Right atrium auricular region (tissue), 2 donors: ENCODE data around the gene SLC27A5. TPM values are rescaled to one million over a fixed set of nuclear protein-coding genes. Genes with fewer than 3 reads are reported as not detected.

ENCODE experiments used
- DNase-seq: peaks from one replicate; pipeline ENCODE4 v3.0.0-alpha.2; 2019; ENCODE audit warnings: low spot score
- H3K27ac ChIP-seq, 2 donors: fragments of 200-600 bp; sonication (generic); 1 replicate in 1 of 2; 2 replicates in 1 of 2; pipeline ENCODE4 v1.5.1; 2016 to 2019
- H3K27me3 ChIP-seq, 2 donors: fragments of 200-600 bp; sonication (generic); one replicate each; pipeline versions ENCODE4 v1.5.1 to v1.6.0; 2017 to 2019
- H3K36me3 ChIP-seq: fragments of 200-600 bp; sonication (generic); one replicate; pipeline ENCODE4 v1.5.1; 2016
- H3K4me1 ChIP-seq, 2 donors: fragments of 200-600 bp; sonication (generic); one replicate each; pipeline versions ENCODE4 v1.5.1 to v1.6.0; 2017 to 2019
- H3K4me3 ChIP-seq, 2 donors: fragments of 200-600 bp; sonication (generic); 1 replicate in 1 of 2; 2 replicates in 1 of 2; pipeline ENCODE4 v1.5.1; 2017 to 2019; ENCODE audit warnings: mild to moderate bottlenecking in 1 of 2, moderate library complexity in 1 of 2
- H3K9me3 ChIP-seq, 2 donors: fragments of 200-600 bp; sonication (generic); one replicate each; pipeline ENCODE4 v1.5.1; 2019
- CTCF ChIP-seq, 2 donors: fragments of 200-600 bp; sonication (generic); IDR thresholded peaks; one replicate each; pipeline ENCODE4 v1.5.1; 2019; ENCODE audit warnings: antibody characterized with exemption in 2 of 2
- total RNA-seq, 2 donors: library from RNA; depleted of rRNA; stranded (reverse); fragments of >200 nt; gene quantifications; one replicate each; pipeline ENCODE4 v1.1.0, GENCODE V29; 2016

Gene SLC27A5
- total RNA-seq, 2 donors from 2014 or later: 1.3 to 2.9 TPM

- Histone ChIP-seq H3K27ac (no peak overlapping the region), H3K36me3 (peaks cover 73% of the 10 kb centered on the region), H3K4me3 (no peak overlapping the region), H3K9me3 (no peaks in the 10 kb centered on the region), H3K4me1 (peaks cover 0 to 38% of the 10 kb centered on the region in 2 donors), H3K27me3 (no peaks in the 10 kb centered on the region)
- TF ChIP-seq CTCF (IDR thresholded peaks at IDR 0.05): no peak
- DNase-seq: no peak
These were observed 39.3 kb upstream of the SLC27A5 start for GRCh38 chr19:58551123-58551497.

GRCh38 chr19:58550362-58551122 is 38.8 kb upstream of the SLC27A5 start:
- Histone ChIP-seq H3K27me3 (no peaks in the 10 kb centered on the region), H3K36me3 (peaks cover 70% of the 10 kb centered on the region), H3K4me1 (peaks cover 0 to 38% of the 10 kb centered on the region in 2 donors), H3K4me3 (no peak overlapping the region), H3K9me3 (no peaks in the 10 kb centered on the region), H3K27ac (no peak overlapping the region)
- no peak for DNase-seq
- no peak for TF ChIP-seq CTCF (IDR thresholded peaks at IDR 0.05)

GRCh38 chr19:58549664-58550361 is 38.0 kb upstream of the SLC27A5 start:
- H3K4me3 ChIP-seq: no peak overlapping the region
- TF ChIP-seq CTCF (IDR thresholded peaks at IDR 0.05): no peak
- H3K4me1 ChIP-seq: peaks cover 0 to 39% of the 10 kb centered on the region in 2 donors
- no peaks in the 10 kb centered on the region for H3K9me3 ChIP-seq
- H3K27ac ChIP-seq: no peak overlapping the region
- no peak for DNase-seq
- no peaks in the 10 kb centered on the region for H3K27me3 ChIP-seq
- H3K36me3 ChIP-seq: peaks cover 69% of the 10 kb centered on the region

GRCh38 chr19:58548859-58549663 is 37.3 kb upstream of the SLC27A5 start:
- Histone ChIP-seq H3K27me3 (no peaks in the 10 kb centered on the region), H3K4me3 (no peak overlapping the region), H3K27ac (no peak overlapping the region), H3K36me3 (peaks cover 69% of the 10 kb centered on the region), H3K9me3 (no peaks in the 10 kb centered on the region), H3K4me1 (peaks cover 0 to 34% of the 10 kb centered on the region in 2 donors)
- no peak for DNase-seq
- TF ChIP-seq CTCF (IDR thresholded peaks at IDR 0.05): no peak

GRCh38 chr19:58547323-58548312 is 35.8 kb upstream of the SLC27A5 start:
- Histone ChIP-seq H3K4me3 (no peak overlapping the region), H3K36me3 (peaks cover 63% of the 10 kb centered on the region), H3K4me1 (peaks cover 0 to 32% of the 10 kb centered on the region in 2 donors), H3K27ac (no peak overlapping the region), H3K27me3 (no peaks in the 10 kb centered on the region), H3K9me3 (no peaks in the 10 kb centered on the region)
- DNase-seq: no peak
- no peak for TF ChIP-seq CTCF (IDR thresholded peaks at IDR 0.05)
